ENCODE measurements around the gene PCBP3.

Gene PCBP3

GRCh38 chr21:45725844-45726200, 82.3 kb downstream of the PCBP3 start:
- Histone ChIP-seq H3K9ac (ENCODE audit: low read depth, low read length) (no peak overlapping the region), H3K4me1 (ENCODE audit: control insufficient read depth, insufficient read depth, low read length) (peaks cover 4% of the 10 kb centered on the region), H3K9me3 (ENCODE audit: control insufficient read depth, insufficient read depth, low read length) (no peaks in the 10 kb centered on the region), H3K4me3 (ENCODE audit: low read depth, low read length) (no peak overlapping the region), H3K27me3 (ENCODE audit: control insufficient read depth, insufficient read depth, low read length) (no peaks in the 10 kb centered on the region), H3K36me3 (ENCODE audit: control insufficient read depth, insufficient read depth, low read length) (no peaks in the 10 kb centered on the region)

GRCh38 chr21:45726438-45726837, 82.9 kb downstream of the PCBP3 start:
- H3K36me3 ChIP-seq (ENCODE audit: control insufficient read depth, insufficient read depth, low read length), result no peaks in the 10 kb centered on the region
- H3K27me3 ChIP-seq (ENCODE audit: control insufficient read depth, insufficient read depth, low read length), result no peaks in the 10 kb centered on the region
- H3K9ac ChIP-seq (ENCODE audit: low read depth, low read length), result no peak overlapping the region
- no peak overlapping the region for H3K4me3 ChIP-seq (ENCODE audit: low read depth, low read length)
- no peaks in the 10 kb centered on the region for H3K9me3 ChIP-seq (ENCODE audit: control insufficient read depth, insufficient read depth, low read length)
- H3K4me1 ChIP-seq (ENCODE audit: control insufficient read depth, insufficient read depth, low read length), result peaks cover 4% of the 10 kb centered on the region

- peaks cover 4% of the 10 kb centered on the region for H3K4me1 ChIP-seq (ENCODE audit: control insufficient read depth, insufficient read depth, low read length)
- no peaks in the 10 kb centered on the region for H3K27me3 ChIP-seq (ENCODE audit: control insufficient read depth, insufficient read depth, low read length)
- H3K4me3 ChIP-seq (ENCODE audit: low read depth, low read length), result no peak overlapping the region
- H3K36me3 ChIP-seq (ENCODE audit: control insufficient read depth, insufficient read depth, low read length), result no peaks in the 10 kb centered on the region
- no peak overlapping the region for H3K9ac ChIP-seq (ENCODE audit: low read depth, low read length)
- H3K9me3 ChIP-seq (ENCODE audit: control insufficient read depth, insufficient read depth, low read length), result no peaks in the 10 kb centered on the region
Observed at GRCh38 chr21:45727390-45727789, 83.9 kb downstream of the PCBP3 start.

- Histone ChIP-seq H3K4me3 (ENCODE audit: low read depth, low read length) (no peak overlapping the region), H3K9me3 (ENCODE audit: control insufficient read depth, insufficient read depth, low read length) (no peaks in the 10 kb centered on the region), H3K4me1 (ENCODE audit: control insufficient read depth, insufficient read depth, low read length) (no peaks in the 10 kb centered on the region), H3K36me3 (ENCODE audit: control insufficient read depth, insufficient read depth, low read length) (no peaks in the 10 kb centered on the region), H3K9ac (ENCODE audit: low read depth, low read length) (no peak overlapping the region), H3K27me3 (ENCODE audit: control insufficient read depth, insufficient read depth, low read length) (no peaks in the 10 kb centered on the region)
Observed at GRCh38 chr21:45735259-45736000, 91.9 kb downstream of the PCBP3 start.

DNA sequence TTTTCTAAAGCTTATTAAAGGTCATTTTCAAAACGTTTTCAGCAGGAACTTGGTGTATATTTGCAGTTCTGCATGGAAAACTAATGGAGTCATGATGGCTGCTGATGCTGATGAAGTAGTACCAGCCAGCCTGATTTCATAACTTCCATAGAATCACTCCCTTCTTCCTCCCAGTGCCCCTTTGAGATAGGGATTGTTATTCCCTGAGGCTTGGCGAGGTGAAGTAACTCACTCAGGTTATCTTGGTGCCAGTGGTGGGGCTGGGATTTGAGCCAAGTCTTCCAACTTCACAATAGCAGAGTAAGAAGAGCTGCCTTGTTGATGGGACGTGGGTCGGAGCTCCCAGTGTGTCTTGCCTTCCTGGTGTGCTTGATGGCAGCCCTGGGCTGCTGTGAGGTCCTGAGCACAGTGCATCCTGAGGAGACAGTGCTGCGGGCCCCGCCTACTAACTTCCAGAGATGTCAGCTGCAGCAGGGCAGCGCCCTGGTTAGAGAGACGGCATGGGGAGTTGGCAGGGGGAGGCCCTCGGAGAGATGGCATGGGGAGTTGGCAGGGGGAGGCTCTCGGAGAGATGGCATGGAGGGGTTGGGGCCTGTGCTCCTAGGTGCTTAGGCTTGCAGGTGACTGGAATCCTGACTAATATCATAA, 92.6 kb downstream of the PCBP3 start:
- Histone ChIP-seq H3K4me3 (ENCODE audit: low read depth, low read length) (no peak overlapping the region), H3K27me3 (ENCODE audit: control insufficient read depth, insufficient read depth, low read length) (no peaks in the 10 kb centered on the region), H3K4me1 (ENCODE audit: control insufficient read depth, insufficient read depth, low read length) (no peaks in the 10 kb centered on the region), H3K36me3 (ENCODE audit: control insufficient read depth, insufficient read depth, low read length) (no peaks in the 10 kb centered on the region), H3K9me3 (ENCODE audit: control insufficient read depth, insufficient read depth, low read length) (no peaks in the 10 kb centered on the region), H3K9ac (ENCODE audit: low read depth, low read length) (no peak overlapping the region)

DNA sequence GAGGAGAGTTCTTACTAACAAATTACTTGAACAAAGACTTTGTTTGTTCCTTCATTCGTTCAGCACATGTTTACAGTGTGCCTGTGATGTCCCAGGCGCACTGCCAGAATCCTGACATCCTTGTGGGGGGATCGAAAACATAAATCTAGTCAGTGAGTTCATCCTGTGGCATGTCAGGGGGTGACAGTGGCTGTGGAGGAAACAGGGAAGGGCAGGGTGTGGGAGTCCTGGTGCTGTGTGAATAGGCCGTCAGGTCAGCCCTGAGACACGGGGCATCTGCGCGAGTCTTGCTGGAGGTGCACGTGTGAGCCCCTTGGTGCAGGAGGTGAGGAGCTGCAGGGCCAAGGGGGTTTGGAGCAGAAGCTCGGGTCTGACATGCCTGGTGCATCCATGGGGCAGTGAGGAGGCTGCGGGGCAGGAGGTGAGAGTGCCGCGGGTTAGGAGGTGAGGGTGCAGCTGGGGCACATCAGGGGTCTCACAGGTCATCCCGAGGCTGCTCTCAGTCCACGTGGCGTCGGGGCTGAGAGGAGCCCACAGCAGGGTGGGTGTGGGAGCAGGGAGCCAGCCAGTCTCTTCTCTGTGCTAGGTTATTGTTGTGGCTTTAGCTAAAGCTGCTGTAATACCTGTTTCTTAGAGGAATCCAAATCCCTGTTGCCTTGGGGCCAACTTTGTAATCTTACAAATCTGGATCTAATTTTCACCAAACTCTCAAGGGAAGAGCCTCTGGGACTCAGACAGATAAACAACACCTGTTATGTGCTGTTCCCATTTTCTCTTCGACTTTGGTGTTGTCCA, 93.4 kb downstream of the PCBP3 start:
- Histone ChIP-seq H3K9ac (ENCODE audit: low read depth, low read length) (no peak overlapping the region), H3K4me3 (ENCODE audit: low read depth, low read length) (no peak overlapping the region), H3K9me3 (ENCODE audit: control insufficient read depth, insufficient read depth, low read length) (no peaks in the 10 kb centered on the region), H3K27me3 (ENCODE audit: control insufficient read depth, insufficient read depth, low read length) (no peaks in the 10 kb centered on the region), H3K36me3 (ENCODE audit: control insufficient read depth, insufficient read depth, low read length) (no peaks in the 10 kb centered on the region), H3K4me1 (ENCODE audit: control insufficient read depth, insufficient read depth, low read length) (no peaks in the 10 kb centered on the region)

- no peaks in the 10 kb centered on the region for H3K27me3 ChIP-seq (ENCODE audit: control insufficient read depth, insufficient read depth, low read length)
- no peak overlapping the region for H3K4me3 ChIP-seq (ENCODE audit: low read depth, low read length)
- no peak overlapping the region for H3K9ac ChIP-seq (ENCODE audit: low read depth, low read length)
- H3K9me3 ChIP-seq (ENCODE audit: control insufficient read depth, insufficient read depth, low read length), result no peaks in the 10 kb centered on the region
- H3K4me1 ChIP-seq (ENCODE audit: control insufficient read depth, insufficient read depth, low read length), result no peaks in the 10 kb centered on the region
- H3K36me3 ChIP-seq (ENCODE audit: control insufficient read depth, insufficient read depth, low read length), result no peaks in the 10 kb centered on the region
Observed at GRCh38 chr21:45737485-45738166, 94.1 kb downstream of the PCBP3 start.

- H3K9ac ChIP-seq (ENCODE audit: low read depth, low read length), result no peak overlapping the region
- no peaks in the 10 kb centered on the region for H3K4me1 ChIP-seq (ENCODE audit: control insufficient read depth, insufficient read depth, low read length)
- H3K9me3 ChIP-seq (ENCODE audit: control insufficient read depth, insufficient read depth, low read length), result no peaks in the 10 kb centered on the region
- H3K36me3 ChIP-seq (ENCODE audit: control insufficient read depth, insufficient read depth, low read length), result no peaks in the 10 kb centered on the region
- no peaks in the 10 kb centered on the region for H3K27me3 ChIP-seq (ENCODE audit: control insufficient read depth, insufficient read depth, low read length)
- H3K4me3 ChIP-seq (ENCODE audit: low read depth, low read length), result no peak overlapping the region
Observed at GRCh38 chr21:45739218-45740087, 95.9 kb downstream of the PCBP3 start.

GRCh38 chr21:45740088-45740440, 96.5 kb downstream of the PCBP3 start:
- H3K27me3 ChIP-seq (ENCODE audit: control insufficient read depth, insufficient read depth, low read length), result no peaks in the 10 kb centered on the region
- H3K36me3 ChIP-seq (ENCODE audit: control insufficient read depth, insufficient read depth, low read length), result no peaks in the 10 kb centered on the region
- no peak overlapping the region for H3K4me3 ChIP-seq (ENCODE audit: low read depth, low read length)
- no peaks in the 10 kb centered on the region for H3K9me3 ChIP-seq (ENCODE audit: control insufficient read depth, insufficient read depth, low read length)
- no peak overlapping the region for H3K9ac ChIP-seq (ENCODE audit: low read depth, low read length)
- H3K4me1 ChIP-seq (ENCODE audit: control insufficient read depth, insufficient read depth, low read length), result no peaks in the 10 kb centered on the region

DNA sequence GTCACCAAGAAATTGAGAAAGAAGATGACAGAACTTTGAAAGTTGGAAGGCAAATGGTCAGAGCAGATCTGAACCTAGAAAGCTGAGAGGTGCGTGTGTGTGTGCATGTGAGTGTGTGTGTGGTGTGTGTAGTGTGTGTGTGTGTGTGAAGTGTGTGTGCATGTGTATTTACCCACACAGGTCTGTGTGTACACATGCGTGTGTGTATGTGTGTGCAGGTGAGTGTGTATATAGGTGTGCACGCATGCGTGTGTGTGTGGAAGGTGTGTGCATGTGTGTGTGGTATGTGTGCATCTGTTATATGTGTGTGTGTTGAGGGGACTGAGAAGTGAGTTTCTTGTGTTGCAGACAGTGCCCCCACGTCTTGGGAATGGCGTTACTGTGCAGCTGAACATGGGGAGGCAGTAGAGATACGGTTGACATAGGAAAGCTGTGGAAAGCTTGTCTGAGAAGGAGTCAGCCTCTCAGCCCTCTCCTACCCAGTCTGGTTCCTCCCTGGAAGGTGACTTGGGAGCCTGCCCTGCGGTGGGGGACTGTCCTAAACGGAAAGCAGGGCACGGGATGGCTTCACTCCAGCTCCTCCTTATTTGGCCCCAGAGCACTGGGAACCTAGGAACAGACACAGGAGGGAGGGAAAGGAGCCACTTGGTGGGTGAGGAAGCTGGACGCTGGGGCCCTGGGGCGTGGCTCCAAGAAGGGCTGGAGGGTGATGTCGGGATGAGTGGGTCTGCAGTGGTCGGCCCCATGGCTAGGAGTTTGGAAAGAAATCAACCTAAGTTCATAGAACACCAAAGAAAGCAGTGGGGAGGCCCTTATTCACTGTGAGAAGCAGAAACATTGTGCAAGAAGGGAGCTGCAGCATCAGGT, 97.2 kb downstream of the PCBP3 start:
- Histone ChIP-seq H3K4me3 (ENCODE audit: low read depth, low read length) (no peak overlapping the region), H3K9ac (ENCODE audit: low read depth, low read length) (no peak overlapping the region), H3K36me3 (ENCODE audit: control insufficient read depth, insufficient read depth, low read length) (no peaks in the 10 kb centered on the region), H3K9me3 (ENCODE audit: control insufficient read depth, insufficient read depth, low read length) (no peaks in the 10 kb centered on the region), H3K27me3 (ENCODE audit: control insufficient read depth, insufficient read depth, low read length) (no peaks in the 10 kb centered on the region), H3K4me1 (ENCODE audit: control insufficient read depth, insufficient read depth, low read length) (no peaks in the 10 kb centered on the region)

Measured in iPS-15b (cell line).